Measurements from ENCODE around the gene SMAP1.
A peak's percentile ranks its signal among the peaks of the same experiment; 100 is the strongest.

DNA sequence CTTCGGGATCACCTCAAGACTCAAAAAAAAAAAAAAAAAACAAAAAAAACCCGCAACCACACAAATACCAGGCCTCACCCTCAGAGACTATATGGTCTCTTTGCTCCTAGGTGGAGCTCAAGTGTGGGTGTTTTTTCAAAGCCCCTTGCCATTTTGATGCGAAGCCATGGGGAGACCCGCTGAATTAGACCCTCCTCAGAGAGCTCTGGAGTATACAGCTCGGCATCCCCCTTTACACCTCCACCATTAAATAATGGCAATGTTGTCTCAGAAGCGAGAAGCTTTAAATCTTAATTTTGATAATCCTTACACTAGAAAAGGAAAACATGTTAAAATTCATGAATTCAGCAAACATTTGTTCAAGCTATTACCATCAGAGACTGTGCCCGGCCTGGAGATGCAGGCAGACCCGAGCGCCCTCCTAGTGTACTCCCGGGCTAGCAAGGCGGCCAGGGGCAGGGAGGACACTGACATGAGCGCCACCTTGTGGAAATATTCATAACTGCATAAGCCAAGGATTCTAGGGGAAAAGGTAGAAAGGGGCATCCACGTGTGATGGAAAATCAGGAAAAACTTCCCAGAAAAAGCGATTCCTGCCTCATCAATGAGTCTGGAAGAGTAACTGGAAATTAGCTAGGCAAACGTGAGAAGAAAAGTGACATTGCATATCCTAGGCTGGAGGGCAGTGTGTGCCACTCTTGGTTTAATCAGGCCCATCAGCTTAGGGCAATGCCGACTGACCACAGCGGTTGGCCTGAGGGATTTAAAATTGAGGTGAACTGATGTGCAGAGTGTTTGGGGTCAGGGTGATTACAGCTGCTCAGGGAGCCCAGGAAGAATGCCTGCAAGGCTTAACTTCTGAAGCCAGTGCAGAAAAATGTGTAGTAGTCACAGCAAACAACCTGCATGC lies 216.6 kb downstream of the SMAP1 start:
- TF ChIP-seq, protein P1, sequence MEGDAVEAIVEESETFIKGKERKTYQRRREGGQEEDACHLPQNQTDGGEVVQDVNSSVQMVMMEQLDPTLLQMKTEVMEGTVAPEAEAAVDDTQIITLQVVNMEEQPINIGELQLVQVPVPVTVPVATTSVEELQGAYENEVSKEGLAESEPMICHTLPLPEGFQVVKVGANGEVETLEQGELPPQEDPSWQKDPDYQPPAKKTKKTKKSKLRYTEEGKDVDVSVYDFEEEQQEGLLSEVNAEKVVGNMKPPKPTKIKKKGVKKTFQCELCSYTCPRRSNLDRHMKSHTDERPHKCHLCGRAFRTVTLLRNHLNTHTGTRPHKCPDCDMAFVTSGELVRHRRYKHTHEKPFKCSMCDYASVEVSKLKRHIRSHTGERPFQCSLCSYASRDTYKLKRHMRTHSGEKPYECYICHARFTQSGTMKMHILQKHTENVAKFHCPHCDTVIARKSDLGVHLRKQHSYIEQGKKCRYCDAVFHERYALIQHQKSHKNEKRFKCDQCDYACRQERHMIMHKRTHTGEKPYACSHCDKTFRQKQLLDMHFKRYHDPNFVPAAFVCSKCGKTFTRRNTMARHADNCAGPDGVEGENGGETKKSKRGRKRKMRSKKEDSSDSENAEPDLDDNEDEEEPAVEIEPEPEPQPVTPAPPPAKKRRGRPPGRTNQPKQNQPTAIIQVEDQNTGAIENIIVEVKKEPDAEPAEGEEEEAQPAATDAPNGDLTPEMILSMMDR (IDR thresholded peaks at IDR 0.05; ENCODE audit: low read depth, low read length) = peak; percentile 98
- no peak for TF ChIP-seq EZH2phosphoT487 (IDR thresholded peaks at IDR 0.05; ENCODE audit: low read depth)

Data from OCI-LY3 (cell line).